ENCODE measurements around the gene PSMB8.

DNA sequence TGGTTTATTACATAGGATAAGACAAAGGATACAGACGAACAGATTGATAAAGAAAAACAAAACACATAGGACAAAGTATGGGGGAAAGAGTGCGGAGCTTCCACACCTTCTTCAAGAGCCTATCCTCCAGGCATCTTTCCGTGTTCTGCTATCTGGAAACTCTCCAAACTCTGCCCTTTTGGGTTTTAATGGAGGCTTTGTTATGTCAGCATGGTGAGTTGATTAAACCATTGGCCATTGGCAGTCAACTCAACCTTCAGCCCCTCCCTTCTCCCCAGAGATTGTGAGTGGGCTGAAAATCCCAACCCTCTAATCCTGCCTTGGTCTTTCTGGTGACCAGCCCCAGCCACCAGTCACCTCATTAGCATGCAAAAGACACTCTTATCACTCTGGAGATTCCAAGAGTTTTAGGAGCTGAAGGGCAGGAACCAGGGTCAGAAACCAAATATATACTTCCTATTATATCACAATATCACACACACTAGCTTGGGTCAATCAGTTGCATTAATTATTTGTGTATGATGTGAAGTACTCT is 50.9 kb downstream of the PSMB8 start:
- TF ChIP-seq GATA3 (IDR thresholded peaks at IDR 0.05; ENCODE audit: low read depth, low read length) (no peak), GATA2 (IDR thresholded peaks at IDR 0.05; ENCODE audit: low read depth, low read length) (no peak)

Data from SH-SY5Y (cell line).